GM21526 (cell line): ENCODE measurements around the gene ASB4.
"Not testable (repeated sequence)": the region's sequence is repeated elsewhere in the genome, so short reads cannot be mapped to it uniquely, and the experiment has no call there.

Source experiments
- ATAC-seq: cut with Tn5 transposase; IDR thresholded peaks from one replicate; pipeline ENCODE4 v1.9.1; 2021; ENCODE audit warnings: moderate library complexity; ENCODE audit not compliant: unreplicated experiment, low FRiP score

ASB4 gene

GRCh38 chr7:95478272-95479037 is 7.3 kb upstream of the ASB4 start:
- no peak for ATAC-seq

DNA sequence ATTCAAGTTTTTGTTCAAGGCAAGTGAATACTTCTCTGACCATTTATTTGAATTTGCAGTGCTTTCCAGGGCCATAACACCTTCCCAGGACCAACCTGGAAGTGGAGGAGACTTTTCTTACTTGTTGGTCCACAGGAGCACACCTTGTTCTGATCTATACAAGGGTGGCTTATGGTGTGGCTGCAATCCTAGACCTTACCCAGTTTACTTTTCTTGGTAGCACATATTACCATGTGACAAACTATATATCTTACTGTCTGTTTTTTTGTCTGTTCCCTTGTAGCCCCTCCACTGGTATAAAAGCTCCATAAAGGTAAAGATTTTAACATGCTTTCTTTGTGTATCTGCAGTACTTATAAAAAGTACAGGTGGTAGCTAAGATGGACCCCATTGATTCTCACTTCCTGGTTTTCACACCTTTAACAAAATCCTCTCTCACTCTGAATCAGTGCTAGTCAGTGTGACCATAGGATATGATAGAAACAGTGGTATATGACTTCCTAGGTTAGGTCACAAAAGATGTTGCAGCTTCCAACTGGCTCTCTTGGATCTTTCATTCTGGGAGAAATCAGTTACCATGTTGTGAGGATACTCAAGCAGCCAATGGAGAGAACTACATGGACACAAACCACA is 5.6 kb upstream of the ASB4 start:
- ATAC-seq = no peak

DNA sequence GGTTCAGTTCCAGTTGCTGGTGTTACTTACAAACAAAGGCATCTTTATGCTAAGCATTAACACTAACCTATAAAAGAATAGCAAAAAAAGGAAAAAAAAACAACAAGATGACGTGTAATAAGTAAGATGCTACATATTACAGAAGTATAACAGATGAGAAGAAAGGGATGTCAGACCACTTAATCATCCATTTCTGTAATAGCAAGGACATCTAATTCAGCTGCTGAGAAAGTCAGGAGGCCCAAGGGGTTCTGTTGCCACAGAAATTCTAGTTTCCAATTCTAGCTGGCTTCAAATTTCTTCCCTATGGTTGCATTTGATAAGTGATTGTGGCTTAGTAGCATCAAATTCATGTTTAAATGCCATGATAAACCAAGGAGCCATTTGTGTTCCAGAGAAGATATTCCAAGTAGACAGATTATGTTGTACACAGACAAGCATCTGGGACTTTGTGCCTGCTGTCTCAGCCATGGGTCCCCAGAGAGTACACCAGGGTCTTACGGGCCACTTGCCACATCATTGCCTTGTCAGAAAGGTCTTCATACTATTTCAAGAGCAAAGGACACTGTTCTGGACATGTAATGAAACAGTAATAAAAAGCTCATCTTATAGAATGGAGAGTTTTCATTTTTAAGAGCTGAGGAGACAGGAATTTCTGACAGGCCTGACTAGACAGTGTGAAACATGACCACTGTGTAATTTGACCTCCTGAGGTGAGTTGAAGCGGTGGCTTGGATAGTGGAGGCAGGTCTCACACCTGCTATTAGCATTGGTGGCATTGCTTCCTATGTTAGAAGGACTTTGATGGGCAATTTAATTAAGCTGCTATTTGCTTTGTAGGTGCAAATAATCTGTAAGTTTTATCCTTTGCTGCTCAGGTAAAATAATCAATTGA is 4.2 kb upstream of the ASB4 start:
- no peak for ATAC-seq

GRCh38 chr7:95482424-95482823 is 3.3 kb upstream of the ASB4 start:
- no peak for ATAC-seq

GRCh38 chr7:95490231-95490762 is 4.6 kb downstream of the ASB4 start:
- ATAC-seq = no peak

DNA sequence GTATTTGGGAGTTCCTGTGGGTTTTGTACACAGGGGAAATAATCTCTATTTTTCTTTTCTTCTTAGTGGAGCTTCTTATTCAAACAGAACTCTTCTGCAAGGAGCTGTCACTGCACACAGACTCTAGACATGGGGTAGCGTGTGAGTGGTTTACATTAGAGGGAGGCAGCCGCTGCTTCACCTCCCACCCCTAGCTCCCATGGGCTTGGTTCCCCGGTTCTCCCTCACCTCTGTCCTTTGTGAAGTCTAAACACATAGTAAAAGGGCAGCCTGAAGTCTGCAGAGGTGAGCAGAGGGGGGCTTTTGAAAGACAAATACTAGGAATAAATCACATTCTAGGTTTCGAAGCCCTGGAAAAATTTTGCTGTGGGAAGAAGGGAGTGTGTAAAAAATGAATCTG is 5.5 kb downstream of the ASB4 start:
- ATAC-seq = no peak

DNA sequence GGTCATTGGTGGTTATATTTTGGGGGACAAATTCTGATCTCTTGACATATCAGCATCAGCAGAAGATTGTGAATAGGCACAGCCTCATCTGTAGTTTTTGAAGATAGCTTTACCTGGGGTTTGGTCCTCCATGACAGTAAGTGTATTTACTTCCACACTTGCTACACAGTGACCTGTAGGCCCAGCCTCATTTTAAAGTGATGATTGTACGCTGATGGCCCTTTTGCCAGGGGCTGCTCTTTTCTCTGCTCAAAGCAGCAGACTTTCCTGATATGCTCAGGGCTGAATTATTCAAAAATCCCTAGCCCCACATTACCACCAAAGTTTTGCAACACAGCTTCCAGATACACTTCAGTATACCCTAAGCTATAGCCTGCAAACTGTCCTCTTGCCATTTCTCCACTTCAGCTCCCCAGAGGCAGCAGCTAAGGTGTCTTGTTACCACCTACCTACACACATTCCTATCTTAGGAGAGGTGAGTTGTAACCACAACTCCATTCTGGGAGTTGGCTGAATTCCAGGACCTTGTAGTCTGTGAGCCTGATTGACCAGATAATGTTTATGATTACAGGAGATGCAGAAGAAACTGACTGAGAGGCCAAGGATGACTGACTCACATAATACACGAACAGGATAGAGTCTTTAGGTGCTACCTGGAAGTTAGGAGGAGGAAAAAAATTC is 6.0 kb downstream of the ASB4 start:
- no peak for ATAC-seq

DNA sequence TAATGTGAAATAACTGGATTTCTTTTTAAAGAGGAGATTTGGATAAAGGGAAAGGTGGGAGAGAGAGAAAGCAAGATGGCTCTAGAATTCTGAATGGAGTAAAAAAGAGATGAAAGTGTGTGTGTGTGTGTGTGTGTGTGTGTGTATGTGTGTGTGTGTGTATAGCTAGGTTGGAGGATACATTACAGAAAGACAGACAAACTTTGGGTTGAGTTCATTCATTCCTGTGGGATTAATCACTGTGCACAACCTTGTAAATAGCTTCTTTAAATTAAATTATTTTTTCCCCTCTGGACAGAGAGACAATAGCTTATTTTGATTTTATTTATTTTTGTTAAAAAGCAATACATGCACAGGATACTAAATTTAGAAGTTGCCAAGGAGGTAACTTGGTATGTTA is 7.5 kb downstream of the ASB4 start:
- no peak for ATAC-seq

DNA sequence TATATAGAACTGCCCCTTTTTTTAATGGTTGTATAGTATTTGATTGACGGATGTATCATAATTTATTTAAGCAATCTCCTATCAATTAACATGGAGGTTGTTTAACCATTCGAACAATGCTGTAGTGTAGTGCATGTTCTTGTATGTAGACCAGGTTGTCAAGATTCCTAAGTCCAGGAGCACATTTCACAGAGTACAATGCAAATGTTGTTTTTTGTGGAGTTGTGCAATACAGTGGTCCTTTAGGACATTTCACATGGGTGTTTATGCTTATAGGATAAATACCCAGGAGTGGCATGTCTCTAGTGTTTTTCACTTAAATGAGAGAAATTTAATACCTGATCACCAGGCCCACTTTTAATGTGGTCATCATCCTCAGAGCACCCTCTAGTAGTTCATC is 8.1 kb downstream of the ASB4 start:
- ATAC-seq = no peak

- ATAC-seq = peak; percentile 95
Measured at GRCh38 chr7:95501261-95501832, 15.6 kb downstream of the ASB4 start.

DNA sequence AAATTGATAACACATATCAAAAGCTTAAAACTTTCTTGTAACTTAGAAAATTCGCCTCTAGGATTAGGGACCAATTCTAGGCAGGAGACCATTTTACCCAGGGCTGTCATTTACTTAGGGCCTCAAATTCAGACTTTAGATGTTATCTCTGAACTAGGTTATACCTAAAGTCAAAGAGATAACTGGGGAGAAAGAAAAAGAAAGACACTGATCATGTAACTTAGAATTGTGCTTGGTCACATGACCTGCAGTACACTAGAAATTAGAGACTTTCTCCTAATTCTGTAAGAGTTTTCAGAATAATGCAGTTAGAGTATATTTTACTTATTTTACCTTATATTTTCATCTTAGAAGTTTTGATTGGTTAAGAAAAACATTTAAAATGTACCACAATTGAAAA is 16.7 kb downstream of the ASB4 start:
- no peak for ATAC-seq

- ATAC-seq = no peak
Measured at GRCh38 chr7:95503271-95504131, 17.8 kb downstream of the ASB4 start.

GRCh38 chr7:95504132-95504588 is 18.4 kb downstream of the ASB4 start:
- not testable (repeated sequence) for ATAC-seq

DNA sequence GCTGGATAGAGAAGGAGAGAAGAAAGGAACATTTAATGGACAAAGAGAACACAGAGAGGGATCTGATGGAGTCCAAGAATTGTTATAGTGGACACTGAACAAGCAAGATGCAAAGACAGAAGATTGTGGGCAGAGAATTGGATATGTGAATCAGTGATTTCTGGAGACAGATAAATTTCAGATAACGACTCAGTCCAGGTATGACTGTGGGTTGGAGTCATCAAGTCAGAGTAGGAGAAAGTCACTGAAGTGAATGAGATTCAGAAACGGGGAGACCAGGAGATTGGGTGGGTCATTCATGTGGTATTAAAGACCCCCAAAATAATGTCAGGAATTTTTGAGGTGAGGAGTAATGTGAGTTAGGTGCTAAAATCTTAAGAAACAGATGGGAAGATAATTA is 23.0 kb downstream of the ASB4 start:
- ATAC-seq = no peak

DNA sequence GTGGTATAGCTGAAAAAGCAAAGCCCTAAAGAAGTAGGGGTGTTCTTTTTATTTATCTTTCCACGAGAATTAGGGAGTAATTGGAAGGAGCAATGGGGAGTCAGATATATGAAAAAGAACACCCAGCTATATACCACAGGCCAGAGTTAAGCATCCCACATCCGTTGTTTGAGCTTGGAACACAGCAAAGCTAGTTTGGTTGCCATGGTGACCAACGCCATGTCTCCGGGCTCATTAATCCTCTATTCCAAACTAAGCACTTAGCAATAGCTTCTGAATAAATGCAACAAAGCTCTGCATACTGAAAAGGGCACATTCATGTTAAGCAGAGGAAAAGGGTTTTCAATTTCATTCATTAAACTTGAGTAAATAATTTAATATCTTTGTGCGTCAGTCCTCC is 23.5 kb downstream of the ASB4 start:
- ATAC-seq = no peak

- ATAC-seq = peak; percentile 95
Measured at GRCh38 chr7:95511716-95512260, 26.0 kb downstream of the ASB4 start.

GRCh38 chr7:95517458-95517857 is 31.7 kb downstream of the ASB4 start:
- ATAC-seq = peak; percentile 48

DNA sequence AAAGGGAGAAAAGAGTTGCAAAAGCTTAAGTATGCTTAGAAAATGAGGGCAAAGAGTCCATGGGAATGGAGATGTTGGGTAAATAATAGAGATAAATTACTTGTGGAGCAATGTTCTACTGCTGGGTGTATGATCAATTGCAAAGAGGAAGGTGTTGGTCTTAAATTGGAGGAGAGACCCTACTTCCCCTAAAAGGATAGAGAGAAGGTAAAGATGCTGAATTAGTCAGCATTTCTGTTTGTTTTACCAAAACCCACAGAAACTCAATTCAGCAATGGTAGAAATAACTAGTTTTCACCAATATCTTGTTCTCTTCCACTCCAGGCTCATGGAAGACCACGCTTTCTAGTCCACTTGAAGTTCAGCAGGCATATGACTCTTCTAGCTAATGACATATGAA is 32.1 kb downstream of the ASB4 start:
- no peak for ATAC-seq

DNA sequence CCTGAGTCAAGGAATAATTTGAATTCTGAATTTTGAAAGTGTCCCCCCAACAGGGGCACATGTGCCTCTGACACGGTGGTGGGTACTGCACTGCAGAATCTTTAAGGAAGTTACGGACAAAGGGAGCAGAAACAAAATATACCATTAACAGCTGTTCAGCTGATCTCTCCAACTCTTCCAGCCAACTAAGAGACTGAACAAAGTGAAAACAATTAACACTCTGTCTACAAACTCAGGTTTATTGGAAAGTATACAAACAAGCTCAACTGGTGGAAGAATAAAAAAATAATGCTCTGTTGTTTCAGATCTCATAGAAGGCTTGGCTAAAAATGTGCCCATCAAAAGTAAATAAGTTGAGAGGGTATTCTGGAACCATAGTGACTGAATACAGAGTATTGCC is 34.4 kb downstream of the ASB4 start:
- ATAC-seq = no peak
